Activated CD4-positive, CD25-positive, alpha-beta regulatory T cell treated with anti-CD3 and anti-CD28 coated beads, Interleukin-2, amount 50 U/mL, for 16 hours (primary cell): ENCODE measurements around the gene OR6B1.
"Not testable (repeated sequence)": the region's sequence is repeated elsewhere in the genome, so short reads cannot be mapped to it uniquely, and the experiment has no call there.

ENCODE experiments used
- DNase-seq: peaks from one replicate; pipeline ENCODE4 v3.0.0-alpha.2; 2020; ENCODE audit warnings: low read depth, low spot score

Gene OR6B1

DNA sequence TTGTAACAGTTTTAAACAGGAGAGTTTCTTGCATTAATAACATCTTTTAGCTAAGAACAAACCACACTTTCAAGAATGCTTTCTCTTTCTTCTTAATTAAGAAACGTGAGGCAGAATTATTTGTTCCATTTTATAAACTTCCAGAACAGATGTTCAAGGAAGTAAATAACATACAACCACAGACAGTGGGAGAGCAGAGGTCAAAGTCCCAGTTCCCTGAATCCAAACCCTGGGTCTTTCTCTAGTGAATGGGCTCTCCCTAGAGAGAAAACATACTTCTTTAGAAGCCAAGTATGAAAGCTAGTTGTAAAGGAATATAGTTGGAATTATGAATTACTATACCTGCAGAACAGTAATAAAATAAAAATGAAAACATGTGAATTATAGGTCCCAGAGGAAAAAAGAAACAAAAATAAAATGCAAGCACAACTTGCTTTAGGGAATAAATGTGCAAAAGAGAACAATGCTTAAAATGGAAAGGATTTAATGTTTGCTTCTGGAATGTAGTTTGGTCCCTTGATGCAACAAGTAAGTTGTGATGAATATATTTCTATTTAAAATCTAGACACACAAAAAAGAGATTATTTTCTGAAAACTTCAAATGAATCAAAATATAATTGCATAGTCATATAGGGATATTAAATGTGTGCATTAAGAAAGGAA, 6.0 kb downstream of the OR6B1 start:
- DNase-seq = no peak

DNA sequence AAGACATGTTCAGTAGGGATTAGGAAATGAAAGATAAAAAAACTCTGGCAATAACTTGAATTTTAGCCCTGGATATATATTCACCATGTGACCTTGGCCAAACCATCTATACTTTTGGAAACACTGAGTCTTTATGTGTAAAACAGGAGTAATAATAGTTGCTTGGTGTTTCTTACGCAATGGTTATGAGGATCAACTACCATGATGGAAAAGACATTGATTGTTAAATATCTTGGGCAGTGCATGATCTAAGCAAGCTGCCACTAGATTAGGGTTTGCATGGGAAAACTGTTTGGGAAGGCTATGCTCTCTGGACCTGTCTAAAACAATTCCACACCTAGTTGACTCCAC, 6.5 kb downstream of the OR6B1 start:
- DNase-seq = no peak

DNA sequence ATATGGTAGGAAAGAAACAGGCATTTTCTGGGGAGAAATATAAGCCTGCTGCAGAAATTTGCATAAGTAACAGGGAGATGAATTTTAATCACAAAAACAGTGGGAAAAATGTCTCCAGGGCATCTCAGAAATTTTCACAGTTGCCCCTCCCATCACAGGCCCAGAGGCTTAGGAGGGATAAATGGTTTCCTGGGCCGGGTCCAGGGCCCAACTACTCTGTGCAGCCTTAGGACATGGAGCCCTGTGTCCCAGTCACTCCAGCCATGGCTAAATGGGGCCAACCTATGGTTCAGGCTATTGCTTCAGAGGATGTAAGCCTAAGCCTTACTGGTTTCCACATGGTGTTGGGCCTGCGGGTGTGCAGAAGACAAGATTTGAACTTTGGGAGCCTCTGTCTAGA, 9.2 kb downstream of the OR6B1 start:
- DNase-seq = no peak

DNA sequence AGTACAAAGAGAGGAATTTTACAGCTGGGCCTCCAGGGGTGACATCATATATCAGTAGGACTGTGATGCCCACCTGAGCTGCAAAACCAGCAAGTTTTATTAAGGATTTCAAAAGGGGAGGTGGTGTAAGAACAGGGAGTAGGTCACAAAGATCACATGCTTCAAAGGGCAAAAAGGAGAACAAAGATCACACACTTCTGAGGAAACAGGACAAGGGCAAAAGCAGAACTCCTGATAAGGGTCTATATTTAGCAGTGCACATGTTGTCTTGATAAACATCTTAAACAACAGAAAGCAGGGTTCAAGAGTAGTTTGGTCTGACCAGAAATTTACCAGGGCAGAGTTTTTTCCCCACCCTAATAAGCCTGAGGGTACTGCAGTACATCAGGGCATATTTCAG, 9.9 kb downstream of the OR6B1 start:
- not testable (repeated sequence) for DNase-seq

DNA sequence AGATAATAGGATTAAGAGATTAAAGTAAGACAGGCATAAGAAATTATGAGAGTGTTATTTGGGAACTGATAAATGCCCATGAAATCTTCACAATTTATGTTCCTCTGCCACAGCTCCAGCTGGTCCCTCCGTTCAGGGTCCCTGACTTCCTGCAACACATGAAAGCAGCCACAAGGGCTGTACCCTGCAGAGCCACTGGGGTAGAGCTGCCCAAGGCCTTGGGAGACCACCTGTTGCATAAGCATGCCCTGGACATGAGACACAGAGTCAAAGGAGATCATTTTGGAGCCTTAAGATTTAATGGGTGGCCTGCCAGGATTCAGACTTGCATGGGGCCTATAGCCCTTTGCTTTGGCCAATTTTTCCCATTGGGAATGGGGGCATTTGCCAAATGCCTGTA, 10.7 kb downstream of the OR6B1 start:
- DNase-seq = not testable (repeated sequence)

DNA sequence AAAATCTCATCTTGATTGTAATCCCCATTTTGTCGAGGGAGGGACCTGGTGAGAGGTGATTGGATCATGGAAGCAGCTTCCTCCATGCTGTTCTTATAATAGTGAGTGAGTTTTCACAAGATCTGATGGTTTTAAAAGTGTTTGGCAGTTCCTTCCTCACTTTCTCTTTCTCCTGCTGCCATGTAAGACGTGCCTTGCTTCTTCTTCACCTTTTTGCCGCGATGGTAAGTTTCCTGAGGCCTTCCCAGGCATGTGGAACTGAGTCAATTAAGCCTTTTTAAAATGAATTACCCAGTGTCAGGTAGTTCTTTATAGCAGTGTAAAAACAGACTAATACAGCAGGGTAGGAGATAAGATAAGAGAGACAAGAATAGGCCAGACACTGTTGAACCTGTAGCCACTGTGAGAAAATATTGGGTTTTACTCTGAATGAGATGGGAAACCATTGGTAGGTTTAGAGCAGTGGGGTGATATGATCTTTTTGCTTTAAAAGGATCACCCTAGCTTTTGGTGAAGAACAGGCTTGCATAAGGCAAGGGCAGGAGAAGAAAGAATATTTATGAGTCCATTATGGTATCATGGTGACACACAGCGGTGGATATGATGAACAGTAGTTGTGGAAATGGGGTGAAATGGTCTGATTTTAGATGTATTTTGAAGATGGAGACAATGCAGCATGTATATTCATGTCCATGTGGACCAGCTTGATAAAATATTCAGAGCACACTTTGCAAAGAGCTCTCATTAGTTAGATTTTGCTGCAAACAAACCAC, 11.5 kb downstream of the OR6B1 start:
- no peak for DNase-seq

DNA sequence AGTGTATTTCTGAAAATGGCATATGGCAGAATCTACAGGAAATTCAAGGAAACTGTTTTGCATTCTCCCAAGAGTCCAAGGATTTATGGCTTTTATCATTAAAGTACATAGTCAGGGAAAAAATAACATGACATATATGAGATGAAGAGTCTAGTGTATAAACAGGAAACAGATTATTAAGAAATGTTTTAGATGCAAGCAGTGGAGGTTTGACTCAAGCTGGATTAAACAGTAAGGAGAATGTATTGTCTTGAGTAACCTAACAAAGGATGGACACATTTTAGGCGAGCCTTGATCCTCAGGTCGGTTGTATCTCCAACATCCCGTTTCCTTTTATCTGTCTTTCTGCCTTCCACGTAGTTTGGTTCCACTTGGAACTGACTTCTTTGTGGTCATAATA, 17.9 kb downstream of the OR6B1 start:
- DNase-seq = no peak

DNA sequence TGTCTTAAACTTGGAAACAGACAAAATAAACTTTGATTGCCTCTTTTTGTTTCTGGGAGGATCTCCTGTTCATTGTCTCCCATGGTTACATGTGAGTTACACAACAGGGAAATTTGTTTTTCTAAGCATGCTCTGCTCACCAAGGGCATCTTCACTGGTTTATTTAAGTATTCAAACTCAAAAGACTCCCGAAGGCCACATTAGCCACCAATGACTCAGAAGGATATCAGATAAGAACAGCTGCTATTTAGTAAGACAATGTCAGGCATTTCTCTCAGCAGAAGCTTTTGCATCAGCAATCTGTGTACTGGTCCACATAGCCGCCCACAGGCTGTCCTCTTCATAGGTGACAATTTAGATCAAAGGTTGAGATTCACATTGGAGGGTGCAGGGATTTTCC, 19.3 kb downstream of the OR6B1 start:
- no peak for DNase-seq

DNA sequence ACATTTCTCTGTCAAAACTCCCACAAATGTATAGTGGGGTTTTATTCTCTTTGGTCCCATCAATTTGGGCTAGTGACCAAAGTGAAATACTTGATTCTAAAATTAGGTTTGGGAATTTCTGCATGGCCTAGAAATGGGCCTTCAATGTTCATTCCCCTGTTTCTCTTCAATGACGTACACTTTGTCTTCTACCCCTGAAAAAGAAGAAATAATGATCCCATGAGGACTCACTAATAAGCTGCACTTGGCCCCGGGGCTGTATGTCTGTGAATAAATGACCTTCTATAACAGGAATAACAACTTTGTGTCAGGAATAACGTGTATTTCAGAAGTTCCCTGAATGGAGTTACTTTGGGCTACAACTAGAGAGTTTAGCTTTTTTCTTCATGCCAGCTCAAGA, 20.2 kb downstream of the OR6B1 start:
- no peak for DNase-seq

DNA sequence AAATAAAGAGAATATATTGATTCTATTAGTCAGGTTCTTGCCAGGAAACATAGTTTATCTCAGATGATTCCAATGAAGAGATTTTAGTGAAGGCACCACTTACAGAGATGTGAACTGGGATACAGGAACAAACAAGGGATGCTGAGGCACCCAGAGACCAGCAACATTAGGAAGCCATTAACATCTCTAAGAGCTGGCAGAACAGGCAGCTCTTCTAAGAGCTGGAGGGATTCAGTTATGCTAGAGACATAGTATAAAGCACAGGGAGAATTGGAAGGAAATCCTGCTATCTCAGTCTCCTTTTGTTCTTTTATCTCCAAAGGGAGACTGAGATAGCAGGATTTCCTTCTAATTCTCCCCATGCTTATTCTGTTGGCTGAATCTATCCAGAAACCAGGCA, 22.0 kb downstream of the OR6B1 start:
- DNase-seq = no peak

DNA sequence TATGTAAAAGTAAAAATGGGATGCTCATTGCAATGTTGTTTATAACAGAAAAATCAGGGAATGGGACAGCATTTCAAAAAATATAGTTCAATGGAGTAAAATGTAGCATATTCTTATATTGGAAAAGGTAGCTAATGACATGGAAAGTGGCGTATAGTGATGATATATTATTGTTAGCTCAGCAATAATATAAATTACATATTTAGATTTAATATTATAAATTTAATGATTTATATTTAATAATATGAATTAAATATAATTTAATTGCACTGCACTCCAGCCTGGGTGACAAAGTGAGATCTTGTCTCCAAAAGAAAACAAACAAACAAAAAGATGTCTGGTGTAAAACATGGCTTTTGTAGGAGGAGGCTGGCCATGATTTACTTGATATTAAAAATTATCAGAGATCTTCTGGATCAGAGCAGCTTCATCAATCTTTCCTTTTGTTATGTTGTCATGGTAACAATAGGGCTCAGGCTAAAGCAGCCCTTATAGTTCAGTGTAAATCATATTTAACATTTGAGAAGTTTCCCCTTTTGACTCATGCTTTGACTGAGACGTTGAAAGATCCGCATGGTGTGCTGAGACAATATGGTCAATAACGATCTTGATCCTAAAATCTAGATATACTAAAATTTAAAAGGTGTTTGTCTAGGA, 23.2 kb downstream of the OR6B1 start:
- no peak for DNase-seq

DNA sequence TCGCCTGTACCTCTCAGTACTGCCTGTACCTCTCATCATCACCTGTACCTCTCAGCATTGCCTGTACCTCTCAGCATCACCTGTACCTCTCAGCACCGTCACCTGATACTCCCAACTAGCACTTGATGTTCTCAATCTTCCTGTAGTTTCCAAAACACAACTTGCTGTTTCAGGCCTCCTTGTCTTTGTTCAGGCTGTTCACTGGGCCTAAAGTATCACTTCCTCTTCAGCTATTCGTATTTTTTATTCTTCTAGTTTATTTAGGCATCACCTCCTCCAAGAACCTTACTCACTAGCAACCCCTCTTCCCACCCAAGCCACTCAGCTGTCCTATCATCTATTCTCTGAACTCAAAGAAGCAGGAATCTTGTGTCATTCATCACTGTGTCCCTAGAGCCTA, 24.1 kb downstream of the OR6B1 start:
- DNase-seq = no peak

DNA sequence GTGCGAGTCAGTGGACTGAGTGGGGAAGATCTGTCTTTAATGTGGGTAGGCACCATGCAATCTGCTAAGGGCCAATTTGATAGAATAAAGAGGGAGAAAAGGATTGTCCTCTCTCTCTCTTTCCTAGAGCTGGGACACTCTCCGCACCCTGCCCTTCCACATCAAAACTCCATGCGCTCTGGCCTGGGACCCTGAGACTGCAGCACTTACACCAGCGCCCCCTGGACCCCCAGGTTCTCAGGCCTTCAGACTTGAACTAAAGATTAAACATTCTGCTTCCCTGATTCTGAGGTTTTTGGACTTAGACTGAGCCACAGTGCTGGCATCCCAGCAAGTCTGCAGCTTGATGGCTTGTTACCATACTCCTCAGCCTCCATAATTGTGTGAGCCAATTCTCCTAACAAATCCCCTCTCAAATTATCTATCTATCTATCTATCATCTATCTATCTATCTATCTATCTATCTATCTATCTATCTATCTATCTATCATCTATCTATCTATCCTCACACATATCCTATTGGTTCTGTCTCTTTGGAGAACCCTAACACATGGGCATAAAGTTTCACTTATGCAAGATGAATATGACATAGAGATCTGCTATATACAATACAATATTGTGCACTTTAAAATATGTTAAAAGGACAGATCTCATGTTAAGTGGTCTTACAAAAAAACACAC, 26.2 kb downstream of the OR6B1 start:
- no peak for DNase-seq

DNA sequence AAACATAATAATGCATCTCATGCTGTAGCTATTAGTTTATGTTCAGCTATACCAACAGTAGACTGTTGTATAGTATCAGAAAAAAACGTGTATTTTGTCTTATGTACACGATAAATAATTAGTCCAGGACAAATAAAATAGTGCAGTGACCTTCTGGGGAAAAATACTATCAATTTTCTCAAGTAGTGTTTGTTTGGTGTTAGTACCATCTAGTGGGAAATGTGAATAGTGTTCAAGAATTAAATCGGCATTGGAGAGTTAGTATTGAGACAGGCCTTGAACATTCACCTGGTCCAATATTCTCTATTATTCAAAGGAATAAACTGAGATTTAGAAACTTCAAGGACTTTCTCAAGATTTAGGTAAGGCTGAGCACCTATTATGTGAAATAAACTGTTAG, 26.9 kb downstream of the OR6B1 start:
- no peak for DNase-seq

DNA sequence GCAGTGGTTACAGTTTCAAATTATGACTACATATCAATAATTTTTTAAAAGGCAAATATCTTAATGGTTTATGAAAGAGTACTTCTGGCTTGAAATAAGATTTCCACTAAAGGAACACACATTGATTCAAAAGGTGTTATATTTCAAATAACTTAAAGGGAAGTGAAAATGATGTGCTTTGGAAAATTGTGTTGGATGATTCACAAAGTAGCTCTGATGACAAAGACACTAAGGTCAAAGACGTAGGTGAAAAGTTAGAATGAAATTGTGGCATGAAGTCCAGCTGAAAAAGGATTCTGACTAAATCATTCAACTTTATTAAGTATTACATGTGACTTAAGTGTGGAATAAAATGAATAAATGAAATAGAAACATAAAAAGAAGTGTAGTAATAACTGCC, 27.9 kb downstream of the OR6B1 start:
- DNase-seq = no peak

DNA sequence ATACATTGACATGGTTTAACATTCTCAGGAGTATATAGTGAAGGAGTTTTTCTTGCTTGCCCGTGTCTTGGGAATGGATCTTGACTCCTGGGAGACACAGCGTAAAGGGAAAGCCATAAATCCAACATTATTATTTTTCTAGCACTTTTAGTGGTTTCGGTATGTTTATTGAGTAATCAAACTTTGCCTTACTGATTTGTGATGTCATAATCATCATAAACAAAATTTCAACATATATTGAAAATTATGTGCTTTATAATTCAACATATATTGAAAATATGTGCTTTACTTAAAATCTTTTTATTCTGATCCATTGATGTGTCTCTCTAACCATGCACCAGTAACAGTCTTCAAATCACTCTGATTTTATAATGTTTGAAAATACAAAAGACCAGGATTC, 28.4 kb downstream of the OR6B1 start:
- no peak for DNase-seq

DNA sequence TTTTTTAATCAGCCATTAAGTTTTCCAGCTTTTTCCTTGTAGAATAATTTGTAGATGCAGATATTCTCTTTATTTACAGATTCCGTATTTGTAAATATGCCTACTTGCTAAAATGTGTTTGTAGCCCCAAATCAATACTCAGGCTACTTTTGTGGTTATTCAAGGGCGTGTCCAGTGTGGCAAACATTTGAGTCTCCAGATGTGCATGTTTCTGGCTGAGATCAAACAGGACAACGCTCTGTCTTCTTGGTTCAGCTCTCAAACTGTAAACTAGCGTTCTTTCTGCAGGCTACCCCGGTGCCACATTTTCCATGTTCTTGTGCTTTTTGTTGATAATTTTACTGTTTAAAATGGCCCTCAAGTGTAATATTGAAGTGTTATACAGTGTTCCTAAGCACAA, 32.4 kb downstream of the OR6B1 start:
- no peak for DNase-seq

DNA sequence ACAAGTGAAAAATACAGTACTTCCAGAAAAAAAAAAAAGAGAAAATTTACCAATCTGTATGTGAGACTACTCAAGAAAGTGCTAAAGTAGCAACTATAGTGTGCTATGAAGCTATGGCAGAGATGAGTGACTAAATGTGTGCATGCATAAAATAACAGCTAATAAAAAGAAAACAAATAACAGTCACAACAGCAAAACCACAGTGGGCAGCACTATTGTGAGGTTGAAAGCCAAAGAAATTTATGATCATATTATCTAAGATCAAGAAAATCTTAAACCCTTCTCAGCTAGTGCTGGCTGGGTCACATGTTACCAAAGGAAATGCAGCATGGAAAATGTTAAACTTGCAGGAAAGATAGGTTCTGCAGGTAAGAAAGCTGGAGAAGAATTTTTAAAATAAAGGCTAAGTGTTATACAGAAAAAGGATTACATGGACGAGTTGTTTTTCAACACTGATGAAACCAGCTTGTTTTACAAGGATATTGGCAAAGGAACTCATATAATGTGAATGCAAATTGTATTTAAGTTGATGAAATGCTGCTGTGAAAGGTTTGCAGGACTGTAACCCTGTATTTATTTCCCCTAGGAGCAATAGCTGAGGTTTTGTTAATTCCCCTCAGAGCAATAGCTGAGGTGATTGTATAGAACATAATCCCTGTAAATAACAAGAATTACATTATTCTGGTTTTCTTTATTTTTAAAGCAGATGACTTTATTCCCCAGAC, 33.0 kb downstream of the OR6B1 start:
- DNase-seq = no peak

DNA sequence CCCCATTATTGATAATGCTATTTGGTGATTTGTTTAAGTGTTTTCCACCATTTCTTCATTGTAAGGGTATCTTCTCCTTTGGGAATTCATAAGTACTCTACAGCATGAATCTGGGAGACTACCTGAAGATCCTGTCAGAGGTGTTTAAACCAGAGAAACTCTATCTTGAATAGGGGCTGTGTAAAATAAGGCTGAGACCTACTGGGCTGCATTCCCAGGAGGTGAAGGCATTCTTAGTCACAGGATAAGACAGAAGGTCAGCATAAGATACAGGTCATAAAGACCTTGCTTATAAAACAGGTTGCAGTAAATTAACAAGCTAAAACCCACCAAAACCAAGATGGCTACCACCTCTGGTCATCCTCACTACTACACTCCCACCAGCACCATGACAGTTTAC, 35.3 kb downstream of the OR6B1 start:
- no peak for DNase-seq

DNA sequence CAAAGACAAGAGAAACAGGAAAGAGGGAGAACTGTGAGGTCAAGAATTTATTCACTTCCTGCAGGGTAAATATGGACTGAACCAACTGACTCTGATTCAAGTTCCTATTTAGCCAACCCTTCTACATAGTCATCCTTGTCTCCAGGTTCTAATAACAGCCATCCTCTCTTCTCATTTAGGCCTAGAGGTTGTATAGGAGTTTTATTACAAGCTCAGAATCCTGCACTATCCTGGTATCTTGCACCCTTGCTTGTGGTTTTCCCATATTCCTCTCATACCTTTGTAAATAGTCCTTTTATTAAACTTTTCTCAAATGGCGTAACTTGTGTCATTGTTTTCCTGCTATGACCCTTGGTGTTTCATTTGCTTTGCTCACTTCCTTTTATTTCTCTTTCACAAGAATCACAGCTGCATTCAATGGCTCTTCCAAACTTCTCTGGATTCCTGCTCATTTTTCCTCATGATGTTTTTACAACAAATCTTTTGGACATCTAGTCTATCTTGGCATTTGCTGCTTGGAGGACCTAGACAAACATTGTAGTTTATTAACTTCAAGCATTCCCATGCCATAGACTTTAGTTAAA, 36.3 kb downstream of the OR6B1 start:
- DNase-seq = no peak

DNA sequence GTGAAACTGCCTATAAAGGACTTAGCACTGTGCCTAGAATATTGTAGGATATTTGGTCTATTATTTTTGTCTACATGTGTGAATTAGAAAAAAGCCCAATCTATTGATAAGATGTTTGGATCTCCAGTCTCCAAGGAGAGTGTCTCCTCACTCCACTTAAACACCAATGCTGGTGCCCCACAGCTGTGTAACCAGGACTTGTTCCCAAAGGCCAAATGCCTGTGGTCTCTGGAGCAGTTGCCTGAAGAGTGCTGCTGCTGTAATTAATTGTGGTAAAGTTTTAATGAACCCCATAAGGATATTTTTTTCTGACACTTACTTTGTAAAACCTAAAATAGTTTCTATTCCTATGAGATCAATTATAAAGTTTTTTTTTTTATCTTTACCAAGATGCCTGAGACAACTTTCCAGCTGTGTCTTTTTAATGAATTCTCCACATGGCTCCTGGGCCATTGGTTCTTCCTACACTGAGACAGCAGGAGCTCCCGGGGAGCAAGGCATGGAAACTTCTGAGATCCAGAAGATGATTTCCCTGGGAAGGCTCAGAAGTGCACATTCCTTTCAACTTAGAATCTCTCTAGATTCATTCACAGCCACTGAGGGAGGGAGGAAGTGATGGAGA, 37.4 kb downstream of the OR6B1 start:
- DNase-seq = no peak
